Stimulated activated CD4-positive, alpha-beta T cell treated with anti-CD3 and anti-CD28 coated beads, TNF-alpha, amount 100 ng/mL, for 1 hour (primary cell): ENCODE measurements around the gene SPP2.

ENCODE experiments used
- DNase-seq, 3 donors: peaks; one replicate each; pipeline ENCODE4 v3.0.0-alpha.2; 2020; ENCODE audit warnings: low read depth in 3 of 3, low spot score in 1 of 3

SPP2 gene

DNA sequence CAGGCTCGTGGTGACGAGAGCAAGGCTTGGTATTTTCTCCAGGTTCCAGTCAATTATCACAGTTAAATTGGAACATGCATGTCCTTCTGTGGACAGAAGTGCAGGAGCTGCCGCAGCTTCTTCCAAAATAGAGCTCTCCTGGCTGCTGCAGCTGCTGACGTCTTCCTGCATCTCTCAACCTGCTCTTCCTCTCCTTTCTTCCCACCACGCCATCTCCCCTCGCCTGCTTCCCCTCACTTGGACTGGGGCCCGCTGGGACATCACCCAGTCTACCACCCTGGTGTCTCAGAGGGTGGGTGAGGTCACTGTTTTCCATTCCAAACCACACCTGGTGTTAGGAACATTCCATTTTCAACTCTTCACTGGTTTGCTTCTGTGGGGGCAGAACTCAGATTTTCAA lies 41.4 kb downstream of the SPP2 start:
- no peak for DNase-seq

DNA sequence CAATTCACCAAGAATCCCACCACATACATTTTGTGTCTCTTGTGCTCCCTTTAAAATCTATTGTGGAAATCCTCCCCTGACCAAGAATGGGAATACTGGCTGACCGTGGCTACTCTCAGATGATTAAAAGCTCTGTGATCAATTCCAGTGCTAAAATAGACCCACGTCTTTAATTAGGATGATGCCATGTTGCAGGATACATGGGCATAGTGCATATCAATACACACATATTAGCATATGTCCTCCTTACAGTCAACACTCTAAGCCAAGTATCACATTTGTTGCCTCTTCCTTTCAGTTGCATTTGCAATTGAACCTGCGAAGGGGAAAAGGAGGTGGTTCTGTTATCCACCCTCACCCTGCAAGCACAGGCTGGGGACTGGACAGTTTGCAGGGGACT lies 41.8 kb downstream of the SPP2 start:
- no peak for DNase-seq

DNA sequence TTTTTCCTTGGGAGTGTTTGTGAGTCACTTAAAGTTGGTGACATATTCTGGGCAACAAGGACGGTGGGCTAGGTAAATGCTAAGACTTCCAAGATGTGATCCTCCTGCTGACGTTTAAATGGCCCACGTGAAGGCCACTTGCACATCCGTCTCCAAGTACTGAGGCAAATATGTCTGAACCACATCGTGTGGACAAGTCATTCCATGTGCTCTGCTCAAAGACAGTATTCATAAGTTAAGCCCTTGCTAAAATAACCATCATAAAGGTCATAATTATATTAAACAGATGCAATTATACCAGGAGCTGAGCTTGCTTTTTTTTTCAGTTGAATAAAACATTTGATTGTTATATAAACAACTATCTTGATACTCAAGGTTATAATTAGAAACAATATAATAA lies 44.8 kb downstream of the SPP2 start:
- DNase-seq = no peak

DNA sequence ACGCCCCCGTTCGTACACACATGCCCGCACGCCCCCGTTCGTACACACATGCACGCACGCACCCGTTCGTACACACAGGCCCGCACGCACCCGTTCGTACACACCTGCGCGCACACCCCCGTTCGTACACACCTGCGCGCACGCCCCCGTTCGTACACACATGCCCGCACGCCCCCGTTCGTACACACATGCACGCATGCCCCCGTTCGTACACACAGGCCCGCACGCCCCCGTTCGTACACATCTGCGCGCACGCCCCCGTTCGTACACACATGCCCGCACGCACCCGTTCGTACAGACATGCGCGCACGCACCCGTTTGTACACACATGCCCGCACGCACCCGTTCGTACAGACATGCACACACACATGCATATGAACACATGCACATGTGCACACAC lies 45.7 kb downstream of the SPP2 start:
- DNase-seq = no peak

DNA sequence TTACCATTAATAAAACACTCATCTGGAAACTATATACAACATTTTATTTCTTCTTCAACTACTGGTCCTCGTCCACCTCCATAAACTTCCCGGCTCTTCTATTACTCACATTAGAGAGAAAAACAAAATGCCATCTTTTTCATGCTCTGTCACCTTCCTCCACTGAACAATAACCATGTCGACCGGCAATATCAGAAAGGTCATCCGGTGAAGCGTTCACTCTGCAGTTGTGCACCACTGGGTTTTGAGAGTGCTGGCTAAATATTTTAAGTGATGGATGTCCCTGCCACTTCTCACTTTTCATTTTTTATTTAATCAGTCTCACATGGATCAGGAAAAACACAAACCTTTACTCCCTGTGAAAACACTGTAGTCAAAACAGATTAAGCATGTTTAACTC lies 48.2 kb downstream of the SPP2 start:
- DNase-seq = no peak

DNA sequence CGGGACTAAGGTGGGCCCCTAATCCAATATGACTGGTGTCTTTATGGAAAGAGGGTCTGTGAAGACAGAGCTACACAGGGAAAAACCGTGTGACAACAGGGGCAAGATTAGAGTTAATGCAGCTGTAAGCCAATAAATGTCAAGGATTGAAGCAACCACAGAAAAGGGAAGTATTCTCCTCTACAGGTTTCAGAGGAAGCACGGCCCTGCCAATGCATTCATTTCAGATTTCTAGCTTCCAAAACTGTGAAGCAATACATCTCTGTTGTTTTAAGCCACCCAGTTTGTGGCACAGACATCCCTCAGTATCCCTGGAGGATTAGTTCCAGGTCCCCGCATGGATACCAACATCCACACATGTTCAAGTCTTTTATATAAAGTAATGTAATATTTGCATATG lies 48.8 kb downstream of the SPP2 start:
- DNase-seq = no peak

DNA sequence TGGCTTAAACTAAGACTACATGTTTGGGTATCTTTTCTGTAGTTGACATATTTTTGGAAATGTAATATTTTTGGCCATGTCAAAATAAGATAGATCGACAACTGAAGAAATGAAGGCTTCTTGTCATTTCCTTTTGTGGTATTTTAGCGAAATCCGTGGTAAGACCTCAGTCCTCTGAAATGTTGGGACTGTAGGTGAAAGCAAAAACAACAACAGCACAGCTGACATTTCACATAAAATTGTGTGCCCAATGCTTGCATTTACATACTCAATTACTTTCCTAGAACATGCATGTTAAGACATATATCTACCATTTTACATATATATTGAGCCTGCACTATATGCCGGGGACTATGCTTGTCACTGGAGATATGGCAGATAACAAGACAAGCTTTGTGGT lies 50.2 kb downstream of the SPP2 start:
- DNase-seq = no peak

DNA sequence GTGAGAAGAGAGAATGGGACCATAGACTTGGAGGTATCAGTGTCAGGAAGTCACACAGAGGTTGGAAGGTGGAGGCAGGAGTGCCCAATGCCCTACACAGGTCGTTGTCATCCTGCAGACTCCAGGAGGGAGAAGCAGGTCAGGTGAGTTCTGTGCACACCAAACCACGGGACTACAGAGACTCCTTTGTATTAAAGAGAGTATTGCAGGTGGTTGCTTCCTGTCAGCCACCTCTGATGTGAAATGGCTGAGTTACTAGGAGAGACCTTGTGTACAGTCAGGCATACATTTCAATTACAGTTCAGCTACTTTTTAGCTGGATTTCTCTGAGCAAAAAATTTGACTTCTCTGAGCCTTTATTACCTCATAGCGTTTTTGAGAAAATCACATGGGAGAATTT lies 51.6 kb downstream of the SPP2 start:
- DNase-seq = no peak

DNA sequence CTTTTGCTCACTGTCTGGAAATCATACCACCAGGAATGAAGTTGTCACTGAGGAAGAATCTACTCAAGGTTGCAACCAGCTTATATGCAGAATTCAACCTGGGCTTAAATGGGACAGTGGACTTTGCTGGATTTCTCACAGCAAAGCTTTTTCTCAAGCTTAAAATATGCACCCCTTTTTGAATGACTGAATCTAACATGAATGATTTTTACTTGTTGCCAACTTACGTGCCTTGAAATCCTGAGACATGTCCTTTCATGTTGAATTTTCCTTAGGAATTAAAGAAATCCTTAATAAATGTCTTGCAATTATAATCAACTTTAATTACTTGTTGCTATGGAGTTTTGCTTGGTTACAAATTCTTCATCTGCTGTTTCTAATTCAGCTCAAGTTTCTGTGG lies 57.4 kb downstream of the SPP2 start:
- no peak for DNase-seq

DNA sequence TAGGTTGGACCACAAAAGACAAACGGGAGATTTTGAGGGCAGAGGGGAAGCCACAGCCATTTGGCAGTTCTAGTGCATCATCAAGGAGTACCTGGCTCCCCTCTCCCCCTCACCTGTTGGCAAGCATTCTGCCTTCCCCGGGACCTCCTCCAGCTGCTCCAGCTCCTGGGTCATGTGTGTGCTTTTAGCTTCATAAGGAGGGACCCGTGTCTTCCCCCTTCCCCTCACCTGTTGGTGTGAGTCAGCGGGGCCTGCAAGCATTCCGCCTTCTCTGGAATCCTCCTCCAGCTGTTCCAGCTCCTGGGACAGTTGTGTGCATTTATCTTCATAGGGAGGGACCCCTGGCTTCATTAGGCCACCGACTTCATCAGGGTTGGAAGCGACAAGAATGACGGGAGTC lies 58.8 kb downstream of the SPP2 start:
- DNase-seq = no peak

DNA sequence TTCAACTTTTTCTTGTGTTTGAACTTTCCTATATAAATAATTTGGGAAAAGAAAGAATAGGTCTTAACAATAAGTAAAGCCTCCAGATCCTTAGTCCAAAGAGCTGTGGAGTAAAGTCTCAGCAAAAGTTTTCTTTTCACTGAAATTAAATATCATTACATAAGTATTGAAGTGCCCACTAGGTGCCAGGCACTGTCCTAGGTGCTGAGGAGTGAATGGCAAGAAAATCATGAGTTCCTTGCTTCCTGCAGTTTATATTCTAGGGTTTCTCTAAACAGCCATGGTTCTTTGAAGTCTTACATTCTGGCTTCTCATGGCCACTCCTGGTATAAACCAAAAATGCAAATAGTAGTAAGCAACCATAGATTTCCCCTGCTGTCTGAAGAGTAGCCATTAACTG lies 59.7 kb downstream of the SPP2 start:
- no peak for DNase-seq

DNA sequence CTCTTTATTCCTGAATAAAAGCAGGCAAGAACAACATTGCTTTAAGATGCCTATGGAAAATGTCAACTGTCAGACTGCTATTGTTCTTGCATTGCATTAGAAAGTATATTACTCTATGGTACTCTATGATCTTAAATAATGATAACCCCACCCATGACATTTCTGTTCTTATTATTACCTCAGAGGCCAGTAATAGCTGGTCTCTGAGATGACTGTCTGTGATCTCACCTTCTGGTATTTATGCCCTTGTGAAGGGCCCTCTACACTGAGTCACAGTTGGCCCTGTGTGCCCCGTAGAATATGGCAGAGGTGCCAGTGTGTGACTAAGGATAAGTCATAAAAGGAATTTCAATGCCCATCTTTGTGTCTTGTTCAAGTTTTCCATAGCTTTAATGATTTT lies 61.0 kb downstream of the SPP2 start:
- no peak for DNase-seq

DNA sequence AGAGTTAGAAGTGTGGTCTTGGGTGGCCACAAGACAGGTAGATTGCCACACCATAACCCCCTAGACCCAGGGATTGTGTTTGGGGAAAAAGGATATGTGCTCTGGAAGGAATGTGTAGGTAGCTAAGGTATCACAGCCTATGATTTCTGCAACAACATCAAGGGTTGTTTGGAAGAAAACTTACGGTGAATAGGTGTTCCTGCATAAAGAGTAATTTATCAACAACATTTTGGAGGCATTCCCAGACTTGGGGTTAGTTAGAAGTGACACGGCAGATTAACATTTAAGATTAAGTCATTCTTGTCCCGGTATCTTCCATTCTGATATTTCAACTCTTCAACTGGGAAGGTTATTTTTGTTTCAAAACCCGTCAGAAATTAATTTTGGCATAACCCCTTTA lies 65.5 kb downstream of the SPP2 start:
- no peak for DNase-seq

DNA sequence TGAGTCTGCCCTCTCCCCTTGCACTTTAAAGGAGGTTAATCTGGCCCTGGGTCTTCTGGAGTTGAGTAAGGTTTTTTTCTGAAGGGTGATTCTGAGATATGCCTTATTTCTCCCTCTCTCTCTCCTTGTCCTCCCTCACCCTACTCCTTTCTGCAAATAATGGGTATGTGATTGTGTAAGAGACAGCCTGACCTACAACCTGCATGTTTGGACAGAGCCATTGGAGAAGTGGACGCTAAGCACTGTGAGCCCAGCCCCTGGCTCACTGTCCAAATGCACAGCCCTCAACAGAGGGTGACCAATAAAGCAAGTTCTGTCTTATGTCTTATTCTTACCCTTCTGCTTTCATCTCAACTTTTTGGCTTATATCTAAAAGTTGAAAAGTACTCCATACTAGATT lies 71.5 kb downstream of the SPP2 start:
- no peak for DNase-seq

DNA sequence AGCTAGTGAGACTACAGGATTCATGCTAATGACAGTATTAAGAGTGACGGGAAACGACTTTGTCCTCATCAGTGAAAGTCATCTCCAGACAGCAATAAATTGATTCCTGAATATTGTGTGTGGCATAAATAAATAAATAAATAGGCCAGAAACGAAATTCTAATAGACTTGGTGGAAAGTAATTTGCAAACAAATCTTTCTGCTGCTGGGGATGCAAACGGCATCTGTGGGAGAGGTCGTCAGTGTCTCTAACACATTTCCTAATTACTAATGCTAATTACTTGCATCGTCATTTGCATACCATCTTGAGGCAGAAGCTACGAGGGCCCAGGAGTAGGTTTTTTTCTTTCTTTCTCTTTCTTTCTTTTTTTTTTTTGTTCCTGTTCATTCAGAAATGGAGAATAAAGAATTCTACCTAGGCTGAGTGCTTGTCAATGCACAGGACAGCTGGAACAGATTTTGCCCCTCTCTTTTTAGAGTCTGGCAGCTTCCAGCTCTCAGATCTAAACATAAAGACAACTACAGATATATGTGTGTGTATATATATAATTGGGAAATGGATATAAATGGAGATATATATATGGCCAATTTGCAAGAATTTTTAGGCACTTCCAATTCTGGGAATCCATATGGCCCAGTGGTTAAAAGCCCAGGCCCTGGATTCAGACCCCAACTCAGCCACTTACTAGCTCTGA lies 75.1 kb downstream of the SPP2 start:
- no peak for DNase-seq

DNA sequence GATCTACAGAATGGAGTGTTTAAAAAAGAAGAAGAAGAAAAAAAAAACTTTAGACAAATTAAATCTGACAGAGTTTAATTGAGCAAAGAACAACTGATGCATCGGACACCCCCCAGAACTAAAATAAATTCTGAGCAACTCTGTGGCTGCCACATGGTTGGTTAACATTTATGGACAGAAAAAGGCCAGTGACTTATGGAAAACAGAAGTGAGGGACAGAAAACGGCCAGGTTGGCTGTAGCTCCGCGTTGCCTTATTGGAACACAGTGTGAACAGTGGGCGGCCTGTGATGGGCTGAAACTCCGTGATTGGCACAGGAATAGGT lies 75.6 kb downstream of the SPP2 start:
- no peak for DNase-seq
